Mesothelial cell of epicardium (in vitro differentiated cells): ENCODE measurements around the gene FZD1. TPM values are rescaled to one million over a fixed set of nuclear protein-coding genes. Genes with fewer than 3 reads are reported as not detected.

Experiments used
- DNase-seq, 2 experiments: peaks; one replicate each; pipeline ENCODE4 v3.0.0; 2021; ENCODE audit warnings: low spot score in 2 of 2; ENCODE audit not compliant: unreplicated experiment in 2 of 2
- H3K27ac Mint-ChIP-seq: 2 replicates; pipeline ENCODE4 v1.8.0; 2021; ENCODE audit warnings: mixed read lengths
- H3K27me3 Mint-ChIP-seq: 2 replicates; pipeline ENCODE4 v1.8.0; 2021; ENCODE audit warnings: low read depth, mixed read lengths
- H3K36me3 Mint-ChIP-seq: 2 replicates; pipeline ENCODE4 v1.8.0; 2021; ENCODE audit warnings: mixed read lengths
- H3K4me1 Mint-ChIP-seq: 2 replicates; pipeline ENCODE4 v1.8.0; 2021; ENCODE audit warnings: mixed read lengths
- H3K4me3 Mint-ChIP-seq: 2 replicates; pipeline ENCODE4 v1.8.0; 2021; ENCODE audit warnings: mild to moderate bottlenecking, moderate library complexity, mixed read lengths
- H3K9me3 Mint-ChIP-seq: 2 replicates; pipeline ENCODE4 v1.8.0; 2021; ENCODE audit warnings: mixed read lengths
- total RNA-seq: library from RNA; stranded (reverse); gene quantifications from 3 replicates; pipeline ENCODE4 v1.2.1, GENCODE V29; 2021
- TF ChIP-seq, protein P1 (sequence below): fragments of 200-600 bp; sonication (generic); IDR thresholded peaks from one replicate; pipeline ENCODE4 v1.5.0; 2021; ENCODE audit warnings: antibody characterized with exemption; ENCODE audit not compliant: unreplicated experiment

FZD1 gene
- total RNA-seq, 1 donor from 2014 or later = 15.3 TPM

DNA sequence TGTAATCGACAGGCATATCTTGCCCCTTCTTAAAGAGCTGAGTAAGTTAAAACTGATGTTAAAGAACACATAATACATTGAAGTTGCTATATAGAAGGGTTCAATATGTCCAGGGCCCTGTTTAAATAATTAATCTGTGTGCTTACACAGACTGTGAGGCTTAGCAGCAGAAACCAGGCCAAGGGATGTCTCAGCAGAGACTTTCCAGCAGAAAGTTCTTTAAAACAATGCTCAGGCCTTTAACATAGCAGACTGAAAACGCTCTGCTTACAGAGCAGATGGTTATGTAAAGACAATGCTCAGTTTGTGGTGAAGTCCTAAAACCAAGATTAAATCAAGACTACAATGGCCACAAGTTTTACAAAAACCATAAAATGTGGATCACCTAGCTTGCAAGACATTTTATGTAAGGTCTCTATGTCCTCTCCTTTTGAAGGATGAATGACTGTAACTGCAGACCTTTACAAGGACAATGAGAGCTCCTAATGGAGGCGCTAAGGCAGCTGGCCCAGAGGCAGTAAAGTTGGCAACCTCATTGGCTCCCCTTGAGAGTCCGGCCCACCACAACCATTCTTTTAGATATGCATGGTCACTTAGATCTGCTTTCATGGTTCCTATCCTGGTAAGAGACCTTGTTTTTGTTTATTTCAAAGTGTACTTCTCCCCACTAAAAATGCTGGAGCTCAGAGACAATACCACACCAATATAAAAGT, 56.3 kb downstream of the FZD1 start:
- no peak for DNase-seq
- peaks cover 17% of the 10 kb centered on the region for H3K4me1 Mint-ChIP-seq
- no peak overlapping the region for H3K27ac Mint-ChIP-seq
- H3K36me3 Mint-ChIP-seq = no peaks in the 10 kb centered on the region
- H3K9me3 Mint-ChIP-seq = peaks cover under 1% of the 10 kb centered on the region
- no peak overlapping the region for H3K4me3 Mint-ChIP-seq
- TF ChIP-seq, protein P1, sequence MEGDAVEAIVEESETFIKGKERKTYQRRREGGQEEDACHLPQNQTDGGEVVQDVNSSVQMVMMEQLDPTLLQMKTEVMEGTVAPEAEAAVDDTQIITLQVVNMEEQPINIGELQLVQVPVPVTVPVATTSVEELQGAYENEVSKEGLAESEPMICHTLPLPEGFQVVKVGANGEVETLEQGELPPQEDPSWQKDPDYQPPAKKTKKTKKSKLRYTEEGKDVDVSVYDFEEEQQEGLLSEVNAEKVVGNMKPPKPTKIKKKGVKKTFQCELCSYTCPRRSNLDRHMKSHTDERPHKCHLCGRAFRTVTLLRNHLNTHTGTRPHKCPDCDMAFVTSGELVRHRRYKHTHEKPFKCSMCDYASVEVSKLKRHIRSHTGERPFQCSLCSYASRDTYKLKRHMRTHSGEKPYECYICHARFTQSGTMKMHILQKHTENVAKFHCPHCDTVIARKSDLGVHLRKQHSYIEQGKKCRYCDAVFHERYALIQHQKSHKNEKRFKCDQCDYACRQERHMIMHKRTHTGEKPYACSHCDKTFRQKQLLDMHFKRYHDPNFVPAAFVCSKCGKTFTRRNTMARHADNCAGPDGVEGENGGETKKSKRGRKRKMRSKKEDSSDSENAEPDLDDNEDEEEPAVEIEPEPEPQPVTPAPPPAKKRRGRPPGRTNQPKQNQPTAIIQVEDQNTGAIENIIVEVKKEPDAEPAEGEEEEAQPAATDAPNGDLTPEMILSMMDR = no peak
- H3K27me3 Mint-ChIP-seq = peaks cover 8% of the 10 kb centered on the region
